ENCODE measurements around the gene THSD1. TPM values are rescaled to one million over a fixed set of nuclear protein-coding genes. Genes with fewer than 3 reads are reported as not detected.

THSD1 gene
- polyA plus RNA-seq, 1 donor (not counting 4 experiments of a cell fraction or from before 2014, with no cell fraction given), result 9.2 TPM

DNA sequence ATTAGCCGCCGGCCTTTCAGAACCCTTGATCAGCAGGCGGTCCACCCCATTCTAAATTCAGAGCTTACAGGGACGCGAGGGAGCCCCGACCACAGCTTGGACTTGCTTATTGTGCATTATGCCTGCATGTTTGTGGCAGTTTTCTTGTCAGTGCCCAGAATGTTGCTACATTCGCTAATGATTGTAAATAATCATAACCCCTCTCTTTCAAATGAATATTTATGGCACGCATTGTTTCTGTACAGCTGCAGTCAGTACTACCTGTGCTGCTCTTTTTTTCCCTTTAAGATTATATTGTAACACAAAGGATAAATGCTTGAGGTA lies 44.8 kb upstream of the THSD1 start:
- Histone ChIP-seq H3K27ac (ENCODE audit: control insufficient read depth, insufficient read depth, low read length) (no peak overlapping the region), H3K9me1 (ENCODE audit: control insufficient read depth, extremely low read depth, insufficient read depth, low read length) (no peaks in the 10 kb centered on the region), H3K4me1 (ENCODE audit: control insufficient read depth, extremely low read depth, insufficient read depth, low read length) (peaks cover 44% of the 10 kb centered on the region), H3K4me2 (ENCODE audit: control insufficient read depth, extremely low read depth, insufficient read depth, low read depth, low read length) (peak overlapping the region; percentile 79), H2AFZ (ENCODE audit: control insufficient read depth, low read length) (peak overlapping the region; percentile 73), H3K9me3 (ENCODE audit: control insufficient read depth, low read depth, low read length) (no peaks in the 10 kb centered on the region), H3K79me2 (ENCODE audit: control insufficient read depth, insufficient read depth, low read length) (peaks cover 35% of the 10 kb centered on the region), H3K9ac (ENCODE audit: control insufficient read depth, extremely low read depth, insufficient read depth, low read length) (peak overlapping the region; percentile 31), H3K36me3 (ENCODE audit: control insufficient read depth in 2 of 2, extremely low read depth in 1 of 2, insufficient read depth in 2 of 2, low read length in 2 of 2) (no peaks in the 10 kb centered on the region), H3K27me3 (ENCODE audit: control insufficient read depth, extremely low read depth, insufficient read depth, low read length) (no peaks in the 10 kb centered on the region), H4K20me1 (ENCODE audit: control insufficient read depth, extremely low read depth, insufficient read depth, low read length) (no peaks in the 10 kb centered on the region), H3K4me3 (ENCODE audit: control insufficient read depth in 2 of 3, extremely low read depth in 1 of 3, insufficient read depth in 2 of 3, low read depth in 1 of 3, low read length in 3 of 3) (no peak overlapping the region)
- dilution Hi-C loops (cut with MboI; ENCODE audit: extremely low pct_ligation_motif_present, low sequenced_read_pairs), result no loop called here
- no peak for DNase-seq (ENCODE audit: low read depth, low spot score)
- TF ChIP-seq, protein P1, sequence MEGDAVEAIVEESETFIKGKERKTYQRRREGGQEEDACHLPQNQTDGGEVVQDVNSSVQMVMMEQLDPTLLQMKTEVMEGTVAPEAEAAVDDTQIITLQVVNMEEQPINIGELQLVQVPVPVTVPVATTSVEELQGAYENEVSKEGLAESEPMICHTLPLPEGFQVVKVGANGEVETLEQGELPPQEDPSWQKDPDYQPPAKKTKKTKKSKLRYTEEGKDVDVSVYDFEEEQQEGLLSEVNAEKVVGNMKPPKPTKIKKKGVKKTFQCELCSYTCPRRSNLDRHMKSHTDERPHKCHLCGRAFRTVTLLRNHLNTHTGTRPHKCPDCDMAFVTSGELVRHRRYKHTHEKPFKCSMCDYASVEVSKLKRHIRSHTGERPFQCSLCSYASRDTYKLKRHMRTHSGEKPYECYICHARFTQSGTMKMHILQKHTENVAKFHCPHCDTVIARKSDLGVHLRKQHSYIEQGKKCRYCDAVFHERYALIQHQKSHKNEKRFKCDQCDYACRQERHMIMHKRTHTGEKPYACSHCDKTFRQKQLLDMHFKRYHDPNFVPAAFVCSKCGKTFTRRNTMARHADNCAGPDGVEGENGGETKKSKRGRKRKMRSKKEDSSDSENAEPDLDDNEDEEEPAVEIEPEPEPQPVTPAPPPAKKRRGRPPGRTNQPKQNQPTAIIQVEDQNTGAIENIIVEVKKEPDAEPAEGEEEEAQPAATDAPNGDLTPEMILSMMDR (optimal IDR thresholded peaks at IDR 0.05 in 1 of 3, IDR thresholded peaks at IDR 0.05 in 1 of 3, conservative IDR thresholded peaks at IDR 0.05 in 1 of 3; ENCODE audit: extremely low read depth in 1 of 3, insufficient read depth in 2 of 3, low read length in 3 of 3), result no peak
- no peak for TF ChIP-seq EZH2 (IDR thresholded peaks at IDR 0.05; ENCODE audit: low read length)
- no peak for FAIRE-seq

DNA sequence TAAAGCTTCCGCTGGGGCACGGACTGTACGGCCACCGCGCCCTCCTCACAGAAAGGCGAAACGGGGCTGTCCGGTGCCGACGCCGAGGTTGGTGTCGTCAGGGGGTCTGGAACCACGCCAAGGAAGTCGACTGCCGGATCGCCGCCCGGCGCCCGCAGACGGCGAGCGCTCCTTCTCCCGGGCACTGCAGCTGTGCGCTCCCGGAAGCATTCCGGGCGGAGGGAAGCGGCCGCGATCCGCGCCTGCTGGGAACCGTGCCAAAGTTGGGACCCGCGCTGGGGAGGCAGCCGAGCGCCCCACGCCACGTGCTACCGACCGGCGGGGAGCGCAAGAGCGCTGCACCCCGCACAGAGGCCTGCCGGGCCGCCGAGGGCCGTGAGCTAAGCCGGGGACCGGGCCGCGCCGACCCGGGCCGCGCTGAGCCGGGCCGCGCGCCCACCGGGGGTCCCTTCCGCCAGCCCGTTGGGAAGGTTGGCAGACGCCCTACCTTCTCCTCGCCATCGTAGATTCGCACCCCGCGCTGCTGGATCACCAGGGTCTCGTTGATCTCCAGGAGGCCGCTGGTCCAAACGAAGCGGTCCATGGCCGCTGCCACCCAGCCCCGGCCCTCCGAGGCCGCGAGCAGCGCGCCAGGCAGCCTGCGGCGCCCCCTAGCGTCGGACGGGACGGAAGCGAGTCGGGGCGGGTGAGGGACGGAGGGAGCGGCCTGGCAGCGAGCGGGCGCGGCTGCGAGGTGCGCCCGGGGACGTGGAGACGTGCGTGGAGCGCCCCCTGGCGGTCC lies 44.2 kb upstream of the THSD1 start, which contains the start of gene VPS36:
TSS of gene VPS36 (minus strand) at position 623 of the 781 bp plus-strand sequence. CDS start at position 583, 40 bp downstream.
- no peaks in the 10 kb centered on the region for H3K27me3 ChIP-seq (ENCODE audit: control insufficient read depth, extremely low read depth, insufficient read depth, low read length)
- no peaks in the 10 kb centered on the region for H4K20me1 ChIP-seq (ENCODE audit: control insufficient read depth, extremely low read depth, insufficient read depth, low read length)
- H3K4me3 ChIP-seq (ENCODE audit: control insufficient read depth in 2 of 3, extremely low read depth in 1 of 3, insufficient read depth in 2 of 3, low read depth in 1 of 3, low read length in 3 of 3), result peak within 1 kb of the TSS; percentile 68 to 75 (median 71)
- TF ChIP-seq, protein P1 (optimal IDR thresholded peaks at IDR 0.05 in 1 of 3, IDR thresholded peaks at IDR 0.05 in 1 of 3, conservative IDR thresholded peaks at IDR 0.05 in 1 of 3; ENCODE audit: extremely low read depth in 1 of 3, insufficient read depth in 2 of 3, low read length in 3 of 3), result peak; percentile 92 to 100 (median 97)
- no peak for TF ChIP-seq EZH2 (IDR thresholded peaks at IDR 0.05; ENCODE audit: low read length)
- H2AFZ ChIP-seq (ENCODE audit: control insufficient read depth, low read length), result peak within 1 kb of the TSS; percentile 73
- peaks cover 44% of the 10 kb centered on the region for H3K4me1 ChIP-seq (ENCODE audit: control insufficient read depth, extremely low read depth, insufficient read depth, low read length)
- FAIRE-seq, result no peak
- no peaks in the 10 kb centered on the region for H3K9me3 ChIP-seq (ENCODE audit: control insufficient read depth, low read depth, low read length)
- dilution Hi-C loops (cut with MboI; ENCODE audit: extremely low pct_ligation_motif_present, low sequenced_read_pairs), result no loop called here
- H3K36me3 ChIP-seq (ENCODE audit: control insufficient read depth in 2 of 2, extremely low read depth in 1 of 2, insufficient read depth in 2 of 2, low read length in 2 of 2), result peaks cover 0 to under 1% of the 10 kb centered on the region in 2 experiments
- H3K27ac ChIP-seq (ENCODE audit: control insufficient read depth, insufficient read depth, low read length), result peak within 1 kb of the TSS; percentile 72
- H3K9me1 ChIP-seq (ENCODE audit: control insufficient read depth, extremely low read depth, insufficient read depth, low read length), result no peaks in the 10 kb centered on the region
- H3K9ac ChIP-seq (ENCODE audit: control insufficient read depth, extremely low read depth, insufficient read depth, low read length), result peak within 1 kb of the TSS; percentile 93
- peak within 1 kb of the TSS; percentile 85 for H3K4me2 ChIP-seq (ENCODE audit: control insufficient read depth, extremely low read depth, insufficient read depth, low read depth, low read length)
- peaks cover 33% of the 10 kb centered on the region for H3K79me2 ChIP-seq (ENCODE audit: control insufficient read depth, insufficient read depth, low read length)
- DNase-seq (ENCODE audit: low read depth, low spot score), result no peak
